Esophagus muscularis mucosa (tissue), 4 donors: ENCODE results near the gene MDFIC. TPM values are rescaled to one million over a fixed set of nuclear protein-coding genes. Genes with fewer than 3 reads are reported as not detected.

Experiments used
- DNase-seq: peaks from one replicate; pipeline ENCODE4 v3.0.0-alpha.2; 2017; ENCODE audit errors: extremely low spot score
- H3K27ac ChIP-seq, 4 donors: fragments of 200-600 bp; sonication (generic); replicated peaks in 1 of 4; 1 replicate in 3 of 4; 2 replicates in 1 of 4; pipeline ENCODE4 v1.5.1; 2016 to 2019; ENCODE audit warnings: mild to moderate bottlenecking in 1 of 4
- H3K27me3 ChIP-seq, 4 donors: fragments of 200-600 bp; sonication (generic); one replicate each; pipeline versions ENCODE4 v1.5.1 to v1.6.0; 2016 to 2019
- H3K36me3 ChIP-seq, 4 donors: fragments of 200-600 bp; sonication (generic); one replicate each; pipeline ENCODE4 v1.5.1; 2016 to 2019
- H3K4me1 ChIP-seq, 4 donors: fragments of 200-600 bp; sonication (generic); one replicate each; pipeline ENCODE4 v1.5.1; 2016 to 2019
- H3K4me3 ChIP-seq, 4 donors: fragments of 200-600 bp; sonication (generic); 1 replicate in 2 of 4; 2 replicates in 2 of 4; pipeline ENCODE4 v1.5.1; 2016 to 2019; ENCODE audit warnings: mild to moderate bottlenecking in 4 of 4, moderate library complexity in 1 of 4
- H3K9me3 ChIP-seq, 4 donors: fragments of 200-600 bp; sonication (generic); 1 replicate in 3 of 4; 2 replicates in 1 of 4; pipeline ENCODE4 v1.5.1; 2016 to 2019
- CTCF ChIP-seq, 3 experiments: fragments of 200-600 bp in 2 of 3; fragments of 450-650 bp in 1 of 3; sonication (generic) in 2 of 3; IDR thresholded peaks; one replicate each; pipeline ENCODE4 v1.5.1; 2017 to 2019; ENCODE audit warnings: antibody characterized with exemption in 3 of 3, mild to moderate bottlenecking in 2 of 3, moderate library complexity in 1 of 3
- EP300 ChIP-seq: sonication (generic); formaldehyde crosslinking; IDR thresholded peaks from one replicate; pipeline ENCODE4 v1.6.1; 2017; ENCODE audit warnings: antibody characterized with exemption
- POLR2A ChIP-seq: fragments of 450-650 bp; IDR thresholded peaks from one replicate; pipeline ENCODE4 v1.6.1; 2017; ENCODE audit warnings: antibody characterized with exemption, moderate library complexity, mild to moderate bottlenecking, low read depth
- POLR2AphosphoS5 ChIP-seq, 2 donors: sonication (generic); formaldehyde crosslinking; IDR thresholded peaks; one replicate each; pipeline ENCODE4 v1.6.1; 2017; ENCODE audit warnings: antibody characterized with exemption in 2 of 2
- WGBS: methylation state at CpG from one replicate; pipeline ENCODE4 v1.1.5; 2018; 5-methylcytosine and 5-hydroxymethylcytosine counted together
- intact Hi-C: fragments of 100-400 bp; cut with DNase I; formaldehyde crosslinking; loops from one replicate; pipeline ENCODE4 v1.15.1; 2023
- total RNA-seq, 4 donors: library from RNA; depleted of rRNA; stranded (reverse); fragments of >200 nt; gene quantifications; one replicate each; pipeline versions ENCODE4 v1.1.0 to v1.2.1, GENCODE V29; 2016

MDFIC gene
- total RNA-seq, 4 donors from 2014 or later: 34.5 to 71.3 (median 36.5) TPM

DNA sequence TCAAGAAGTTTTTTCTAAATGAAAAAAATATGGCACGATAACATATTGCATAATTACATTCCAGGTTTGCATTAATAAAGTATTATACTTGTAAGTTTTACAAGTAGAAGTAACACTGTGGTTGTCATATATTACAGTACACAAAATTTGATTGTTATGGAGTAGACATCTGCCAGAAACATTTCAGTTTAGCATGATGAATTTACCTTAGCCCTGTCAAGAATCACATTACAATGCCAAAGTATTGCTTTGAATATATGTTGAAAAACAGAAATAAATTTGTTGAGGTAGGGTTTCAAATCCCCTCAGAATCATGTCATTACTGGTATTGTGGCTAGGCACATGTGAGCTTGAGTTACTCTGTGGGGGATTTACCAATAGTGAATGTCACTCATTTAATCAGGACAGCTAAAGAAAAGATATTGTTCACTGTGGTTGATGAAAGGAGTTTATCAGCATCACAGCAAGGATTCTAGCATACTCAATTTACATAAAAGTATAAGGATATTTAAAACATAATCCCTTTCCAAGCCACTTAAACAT is 112.1 kb downstream of the MDFIC start:
- DNase-seq: no peak
- intact Hi-C loops: no loop called here

DNA sequence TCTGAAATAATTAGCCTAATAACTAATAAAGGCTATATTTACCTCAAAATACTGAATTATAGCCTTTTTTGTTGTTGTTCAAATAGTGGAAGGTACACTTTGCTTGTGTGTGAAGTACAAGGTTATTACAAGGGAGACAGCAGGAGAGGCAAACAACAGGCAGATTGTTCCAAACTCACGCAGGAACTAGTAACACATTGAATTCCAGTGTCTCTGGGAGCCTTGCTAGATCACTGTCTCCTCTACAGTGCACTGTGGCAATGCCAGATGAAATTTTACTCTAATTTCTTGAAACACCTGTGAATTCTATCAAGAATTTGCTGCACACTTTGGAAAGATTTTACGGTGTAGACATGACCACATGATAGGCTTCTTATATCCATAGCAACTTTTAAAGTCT is 112.6 kb downstream of the MDFIC start:
- Histone ChIP-seq H3K9me3 (no peaks in the 10 kb centered on the region), H3K4me1 (no peaks in the 10 kb centered on the region), H3K36me3 (no peaks in the 10 kb centered on the region), H3K27me3 (no peaks in the 10 kb centered on the region), H3K4me3 (no peak overlapping the region), H3K27ac (no peak overlapping the region)
- intact Hi-C loops: no loop called here
- no peak for TF ChIP-seq POLR2A
- TF ChIP-seq CTCF (IDR thresholded peaks at IDR 0.05): no peak
- no peak for TF ChIP-seq POLR2AphosphoS5 (IDR thresholded peaks at IDR 0.05)
- no peak for TF ChIP-seq EP300
- 79% methylated on average over 2 of the region's 2 CpGs for WGBS
- DNase-seq: no peak

More for the DNA sequence above, 112.1 kb downstream of the MDFIC start:
- no peak overlapping the region for H3K4me3 ChIP-seq
- TF ChIP-seq POLR2AphosphoS5 (IDR thresholded peaks at IDR 0.05) (no peak), EP300 (no peak), CTCF (IDR thresholded peaks at IDR 0.05) (no peak), POLR2A (no peak)
- no peaks in the 10 kb centered on the region for H3K27me3 ChIP-seq
- H3K9me3 ChIP-seq: no peaks in the 10 kb centered on the region
- WGBS: 71% methylated on average over 1 of the region's 1 CpG
- no peaks in the 10 kb centered on the region for H3K36me3 ChIP-seq
- H3K4me1 ChIP-seq: no peaks in the 10 kb centered on the region
- no peak overlapping the region for H3K27ac ChIP-seq

DNA sequence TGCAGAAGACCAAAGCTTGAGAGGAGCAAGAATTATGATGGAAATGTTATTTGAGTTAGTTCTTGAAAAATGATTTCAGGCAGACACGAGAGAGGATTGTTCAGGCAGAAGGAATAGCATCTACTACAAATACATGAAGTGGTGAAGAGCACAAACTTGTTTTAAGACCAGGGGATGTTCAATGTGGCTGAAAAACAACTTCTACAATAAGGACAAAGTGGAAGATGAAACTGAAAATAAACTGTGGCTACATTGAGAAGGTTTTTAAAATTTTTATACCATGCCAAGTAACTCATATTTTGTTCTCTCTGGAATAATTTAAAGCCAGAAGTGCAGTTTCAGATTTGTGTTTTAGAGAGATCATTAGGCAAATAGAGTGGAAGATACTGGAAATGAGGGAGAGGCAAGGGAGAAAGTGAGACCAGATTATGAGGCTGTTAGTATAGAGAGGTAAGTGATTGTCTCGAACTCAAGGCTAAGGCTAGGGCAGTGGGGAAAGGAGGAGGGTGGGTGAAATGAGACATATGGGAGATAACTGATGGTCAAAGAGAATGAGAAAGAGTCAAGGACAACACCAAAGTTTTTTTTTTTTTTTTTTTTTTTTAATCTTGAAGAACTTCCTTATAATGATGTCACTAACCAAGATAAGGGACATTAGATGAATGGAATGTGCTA is 115.4 kb downstream of the MDFIC start:
- no peaks in the 10 kb centered on the region for H3K9me3 ChIP-seq
- no peak overlapping the region for H3K4me3 ChIP-seq
- H3K27me3 ChIP-seq: no peaks in the 10 kb centered on the region
- no peak overlapping the region for H3K27ac ChIP-seq
- no peaks in the 10 kb centered on the region for H3K4me1 ChIP-seq
- DNase-seq: no peak
- intact Hi-C loops: no loop called here
- H3K36me3 ChIP-seq: no peaks in the 10 kb centered on the region
- TF ChIP-seq EP300 (no peak), POLR2A (no peak), POLR2AphosphoS5 (IDR thresholded peaks at IDR 0.05) (no peak), CTCF (IDR thresholded peaks at IDR 0.05) (no peak)
- WGBS: 84% methylated on average over 2 of the region's 2 CpGs

- TF ChIP-seq POLR2AphosphoS5 (IDR thresholded peaks at IDR 0.05) (no peak), EP300 (no peak), POLR2A (no peak), CTCF (IDR thresholded peaks at IDR 0.05) (no peak)
- no peaks in the 10 kb centered on the region for H3K36me3 ChIP-seq
- no peaks in the 10 kb centered on the region for H3K27me3 ChIP-seq
- H3K9me3 ChIP-seq: no peaks in the 10 kb centered on the region
- intact Hi-C loops: no loop called here
- 91% methylated on average over 4 of the region's 4 CpGs for WGBS
- H3K4me3 ChIP-seq: no peak overlapping the region
- DNase-seq: no peak
- H3K4me1 ChIP-seq: no peaks in the 10 kb centered on the region
- H3K27ac ChIP-seq: no peak overlapping the region
Observed at GRCh38 chr7:115038158-115038557, 116.3 kb downstream of the MDFIC start.
